ENCODE results near the gene PRKCB.

PRKCB gene

DNA sequence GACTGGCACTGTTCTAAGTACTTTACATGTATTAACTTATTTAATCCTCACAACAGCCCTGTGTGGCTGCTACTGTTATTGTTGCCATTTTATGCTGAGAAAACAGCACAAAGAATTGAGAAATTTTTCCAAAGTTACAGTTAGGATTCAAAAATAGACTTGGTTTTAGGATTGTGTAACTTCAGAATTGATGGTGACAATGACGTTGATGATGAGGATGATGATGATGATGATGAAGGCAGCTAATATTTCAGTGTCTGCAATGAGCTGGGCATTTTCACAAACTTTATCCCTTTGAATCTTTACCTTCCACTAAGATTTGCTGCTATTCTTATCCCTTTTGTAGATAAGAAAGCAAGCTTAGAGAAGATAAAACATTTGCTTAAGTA lies 22.1 kb downstream of the PRKCB start:
- TF ChIP-seq TAF1 (IDR thresholded peaks at IDR 0.05; ENCODE audit: borderline replicate concordance, insufficient read depth, low read length): no peak
- TF ChIP-seq FOXP2 (optimal IDR thresholded peaks at IDR 0.05; ENCODE audit: borderline replicate concordance, extremely low read depth, extremely low read length, insufficient read depth): no peak
- no peak for TF ChIP-seq POLR2AphosphoS5 (IDR thresholded peaks at IDR 0.05; ENCODE audit: low read depth, low read length)
- TF ChIP-seq, protein P1, sequence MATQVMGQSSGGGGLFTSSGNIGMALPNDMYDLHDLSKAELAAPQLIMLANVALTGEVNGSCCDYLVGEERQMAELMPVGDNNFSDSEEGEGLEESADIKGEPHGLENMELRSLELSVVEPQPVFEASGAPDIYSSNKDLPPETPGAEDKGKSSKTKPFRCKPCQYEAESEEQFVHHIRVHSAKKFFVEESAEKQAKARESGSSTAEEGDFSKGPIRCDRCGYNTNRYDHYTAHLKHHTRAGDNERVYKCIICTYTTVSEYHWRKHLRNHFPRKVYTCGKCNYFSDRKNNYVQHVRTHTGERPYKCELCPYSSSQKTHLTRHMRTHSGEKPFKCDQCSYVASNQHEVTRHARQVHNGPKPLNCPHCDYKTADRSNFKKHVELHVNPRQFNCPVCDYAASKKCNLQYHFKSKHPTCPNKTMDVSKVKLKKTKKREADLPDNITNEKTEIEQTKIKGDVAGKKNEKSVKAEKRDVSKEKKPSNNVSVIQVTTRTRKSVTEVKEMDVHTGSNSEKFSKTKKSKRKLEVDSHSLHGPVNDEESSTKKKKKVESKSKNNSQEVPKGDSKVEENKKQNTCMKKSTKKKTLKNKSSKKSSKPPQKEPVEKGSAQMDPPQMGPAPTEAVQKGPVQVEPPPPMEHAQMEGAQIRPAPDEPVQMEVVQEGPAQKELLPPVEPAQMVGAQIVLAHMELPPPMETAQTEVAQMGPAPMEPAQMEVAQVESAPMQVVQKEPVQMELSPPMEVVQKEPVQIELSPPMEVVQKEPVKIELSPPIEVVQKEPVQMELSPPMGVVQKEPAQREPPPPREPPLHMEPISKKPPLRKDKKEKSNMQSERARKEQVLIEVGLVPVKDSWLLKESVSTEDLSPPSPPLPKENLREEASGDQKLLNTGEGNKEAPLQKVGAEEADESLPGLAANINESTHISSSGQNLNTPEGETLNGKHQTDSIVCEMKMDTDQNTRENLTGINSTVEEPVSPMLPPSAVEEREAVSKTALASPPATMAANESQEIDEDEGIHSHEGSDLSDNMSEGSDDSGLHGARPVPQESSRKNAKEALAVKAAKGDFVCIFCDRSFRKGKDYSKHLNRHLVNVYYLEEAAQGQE (IDR thresholded peaks at IDR 0.05; ENCODE audit: insufficient read depth in 1 of 2, low read depth in 2 of 2, low read length in 2 of 2): no peak

DNA sequence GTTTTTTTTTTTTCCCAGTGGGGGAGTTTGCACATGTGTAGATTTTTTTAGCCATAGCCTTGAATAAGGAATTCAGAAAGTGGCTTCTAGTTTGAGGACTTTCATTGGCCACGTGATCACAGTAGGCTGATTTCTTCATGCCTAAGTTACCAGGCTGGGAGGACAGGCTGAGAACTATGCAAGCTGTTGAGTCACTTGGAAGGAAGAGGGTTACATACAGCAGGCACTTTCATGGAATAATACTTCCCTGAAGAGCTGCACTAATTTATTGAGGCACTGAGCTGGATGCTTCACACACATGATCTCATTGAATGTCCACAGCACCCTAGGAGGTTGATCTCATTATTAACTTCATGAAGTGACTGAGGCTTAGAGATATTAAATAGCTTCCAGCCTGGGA lies 22.8 kb downstream of the PRKCB start:
- TF ChIP-seq FOXP2 (optimal IDR thresholded peaks at IDR 0.05; ENCODE audit: borderline replicate concordance, extremely low read depth, extremely low read length, insufficient read depth) (no peak), POLR2AphosphoS5 (IDR thresholded peaks at IDR 0.05; ENCODE audit: low read depth, low read length) (no peak), TAF1 (IDR thresholded peaks at IDR 0.05; ENCODE audit: borderline replicate concordance, insufficient read depth, low read length) (no peak), SIN3A (IDR thresholded peaks at IDR 0.05; ENCODE audit: borderline replicate concordance, insufficient read depth, low read length) (no peak)
- TF ChIP-seq, protein P1 (IDR thresholded peaks at IDR 0.05; ENCODE audit: insufficient read depth in 1 of 2, low read depth in 2 of 2, low read length in 2 of 2): no peak

DNA sequence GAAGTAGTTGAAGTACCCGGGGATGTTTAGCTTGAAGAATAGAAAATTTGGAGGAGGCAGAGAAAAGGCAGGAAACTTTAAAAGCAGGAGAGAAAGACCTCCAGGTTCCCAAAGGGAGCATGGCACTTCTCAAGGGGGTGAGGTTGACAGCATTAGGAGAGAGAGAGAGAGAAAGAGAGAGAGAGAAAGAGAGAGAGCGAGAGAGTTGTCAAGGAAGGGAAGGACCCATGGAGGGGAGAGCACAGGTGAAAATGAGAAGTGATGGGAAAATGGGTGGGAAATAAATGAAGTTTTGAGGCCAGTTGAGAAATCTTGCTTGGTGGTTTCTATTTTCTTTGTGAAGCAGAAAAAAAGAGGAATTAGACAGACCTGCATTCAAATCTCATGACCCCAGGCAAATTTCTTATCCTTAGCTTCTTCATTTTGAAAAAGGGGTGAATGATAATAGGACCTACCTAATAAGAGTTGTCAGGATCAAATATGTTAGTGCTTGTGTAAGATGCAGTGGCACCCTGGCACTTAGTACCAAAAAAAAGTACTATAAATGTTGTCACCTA lies 24.0 kb downstream of the PRKCB start:
- TF ChIP-seq TAF1 (IDR thresholded peaks at IDR 0.05; ENCODE audit: borderline replicate concordance, insufficient read depth, low read length): no peak
- TF ChIP-seq FOXP2 (optimal IDR thresholded peaks at IDR 0.05; ENCODE audit: borderline replicate concordance, extremely low read depth, extremely low read length, insufficient read depth): no peak
- no peak for TF ChIP-seq POLR2AphosphoS5 (IDR thresholded peaks at IDR 0.05; ENCODE audit: low read depth, low read length)
- no peak for TF ChIP-seq SIN3A (IDR thresholded peaks at IDR 0.05; ENCODE audit: borderline replicate concordance, insufficient read depth, low read length)
- TF ChIP-seq, protein P1 (IDR thresholded peaks at IDR 0.05; ENCODE audit: insufficient read depth in 1 of 2, low read depth in 2 of 2, low read length in 2 of 2): no peak

DNA sequence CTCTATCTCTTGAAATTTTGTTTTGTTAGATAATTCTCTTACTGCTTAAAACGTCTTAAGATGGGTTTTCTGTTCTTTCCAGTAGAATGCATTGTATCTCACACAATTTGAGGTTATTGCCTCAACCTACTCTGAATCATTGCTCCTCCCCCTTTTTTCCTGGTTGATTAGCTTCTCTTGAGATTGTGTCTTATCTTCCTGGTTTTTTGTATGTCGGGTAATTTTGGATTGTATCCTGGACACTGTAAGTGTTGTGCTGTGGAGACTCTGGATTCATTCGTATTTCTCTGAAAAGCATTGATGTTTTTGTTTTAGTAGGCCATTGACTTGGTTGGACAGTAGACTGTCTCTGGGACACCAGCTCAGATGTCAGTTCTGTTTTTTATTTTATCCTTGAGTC lies 26.1 kb downstream of the PRKCB start:
- no peak for TF ChIP-seq TAF1 (IDR thresholded peaks at IDR 0.05; ENCODE audit: borderline replicate concordance, insufficient read depth, low read length)
- TF ChIP-seq, protein P1 (IDR thresholded peaks at IDR 0.05; ENCODE audit: insufficient read depth in 1 of 2, low read depth in 2 of 2, low read length in 2 of 2): no peak
- no peak for TF ChIP-seq POLR2AphosphoS5 (IDR thresholded peaks at IDR 0.05; ENCODE audit: low read depth, low read length)
- no peak for TF ChIP-seq FOXP2 (optimal IDR thresholded peaks at IDR 0.05; ENCODE audit: borderline replicate concordance, extremely low read depth, extremely low read length, insufficient read depth)
- no peak for TF ChIP-seq SIN3A (IDR thresholded peaks at IDR 0.05; ENCODE audit: borderline replicate concordance, insufficient read depth, low read length)

DNA sequence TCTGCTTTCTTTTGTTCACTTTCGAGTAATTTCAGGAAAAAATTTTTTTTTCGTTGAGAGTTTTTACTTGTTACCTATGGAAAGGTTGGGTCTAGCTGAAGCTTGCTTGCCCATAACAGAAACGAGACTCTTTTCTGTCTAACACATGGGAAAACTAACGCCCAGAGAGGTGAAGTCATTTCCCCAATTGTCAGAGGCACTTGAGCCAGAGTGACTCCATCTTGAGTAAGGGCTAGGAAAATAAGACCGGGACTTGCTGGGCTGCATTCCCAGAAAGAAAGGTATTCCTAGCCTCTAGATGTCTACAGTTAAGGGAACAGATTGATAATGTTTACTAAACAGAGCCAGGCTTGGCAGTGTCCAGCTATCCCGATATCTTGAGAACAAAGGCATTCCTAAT lies 26.8 kb downstream of the PRKCB start:
- TF ChIP-seq SIN3A (IDR thresholded peaks at IDR 0.05; ENCODE audit: borderline replicate concordance, insufficient read depth, low read length): no peak

All from PFSK-1 (cell line).